Mesendoderm (in vitro differentiated cells): ENCODE measurements around the gene TMEM101.
"Not testable (repeated sequence)": the region's sequence is repeated elsewhere in the genome, so short reads cannot be mapped to it uniquely, and the experiment has no call there.

Source experiments
- DNase-seq: peaks from one replicate; pipeline ENCODE4 v3.0.0; 2013
- H2AK5ac ChIP-seq: 2 replicates; pipeline ENCODE4 v1.6.1; 2013; ENCODE audit warnings: low read length, inconsistent platforms
- H2BK120ac ChIP-seq: 2 replicates; pipeline ENCODE4 v1.6.1; 2013; ENCODE audit warnings: low read depth, mild to moderate bottlenecking, low read length, moderate library complexity, mixed read lengths
- H2BK15ac ChIP-seq: replicated peaks from 2 replicates; pipeline ENCODE4 v1.6.1; 2013; ENCODE audit warnings: low read depth, mild to moderate bottlenecking, moderate library complexity
- H2BK5ac ChIP-seq: 2 replicates; pipeline ENCODE4 v1.6.1; 2013; ENCODE audit warnings: low read length, inconsistent platforms
- H3K18ac ChIP-seq: 2 replicates; pipeline ENCODE4 v1.6.1; 2013; ENCODE audit warnings: mild to moderate bottlenecking, low read length, mixed read lengths
- H3K23ac ChIP-seq: one replicate; pipeline ENCODE4 v1.6.1; 2013; ENCODE audit warnings: low read length
- H3K27ac ChIP-seq: 2 replicates; pipeline ENCODE4 v1.5.1; 2013; ENCODE audit warnings: low read depth, mild to moderate bottlenecking, inconsistent platforms, low read length, moderate library complexity
- H3K27me3 ChIP-seq: 2 replicates; pipeline ENCODE4 v1.6.1; 2013; ENCODE audit warnings: low read length, control low read depth, mild to moderate bottlenecking, inconsistent platforms; ENCODE audit not compliant: insufficient read depth, poor library complexity
- H3K36me3 ChIP-seq: 2 replicates; pipeline ENCODE4 v1.6.1; 2013; ENCODE audit warnings: low read length, inconsistent platforms; ENCODE audit not compliant: control insufficient read depth, insufficient read depth
- H3K4ac ChIP-seq: one replicate; pipeline ENCODE4 v1.6.1; 2013; ENCODE audit warnings: low read depth, mild to moderate bottlenecking, low read length, moderate library complexity
- H3K4me1 ChIP-seq: 2 replicates; pipeline ENCODE4 v1.6.1; 2013; ENCODE audit warnings: low read depth, low read length, inconsistent platforms; ENCODE audit not compliant: control insufficient read depth
- H3K4me2 ChIP-seq: 2 replicates; pipeline ENCODE4 v1.6.1; 2013; ENCODE audit warnings: low read length
- H3K4me3 ChIP-seq: 2 replicates; pipeline ENCODE4 v1.5.1; 2013; ENCODE audit warnings: mild to moderate bottlenecking, low read length
- H3K56ac ChIP-seq: one replicate; pipeline ENCODE4 v1.6.1; 2013; ENCODE audit warnings: low read length
- H3K79me1 ChIP-seq: 2 replicates; pipeline ENCODE4 v1.6.1; 2013; ENCODE audit warnings: low read length, inconsistent platforms
- H3K79me2 ChIP-seq: 2 replicates; pipeline ENCODE4 v1.6.1; 2013; ENCODE audit warnings: mild to moderate bottlenecking, low read length; ENCODE audit not compliant: control insufficient read depth, insufficient read depth
- H3K9ac ChIP-seq: 2 replicates; pipeline ENCODE4 v1.6.1; 2013; ENCODE audit warnings: low read length, inconsistent platforms
- H4K5ac ChIP-seq: one replicate; pipeline ENCODE4 v1.6.1; 2013; ENCODE audit warnings: low read length
- H4K8ac ChIP-seq: one replicate; pipeline ENCODE4 v1.6.1; 2013; ENCODE audit warnings: low read depth, mild to moderate bottlenecking, control low read depth, low read length, moderate library complexity
- WGBS: extraction: QIAGEN DNeasy Blood & Tissue Kit; methylation state at CpG from one replicate; pipeline ENCODE4 v1.1.7; 2013; ENCODE audit warnings: low lambda C conversion rate, missing lambda C conversion rate; ENCODE audit not compliant: insufficient coverage; ENCODE audit errors: extremely low coverage; 5-methylcytosine and 5-hydroxymethylcytosine counted together

Gene TMEM101

GRCh38 chr17:43971436-43971835 lies 43.3 kb downstream of the TMEM101 start:
- not testable (repeated sequence) for H3K4me3 ChIP-seq, H2BK5ac ChIP-seq, H2BK120ac ChIP-seq, H2AK5ac ChIP-seq, H3K4me2 ChIP-seq, H2BK15ac ChIP-seq, H4K8ac ChIP-seq, H3K56ac ChIP-seq, H3K4ac ChIP-seq, H3K23ac ChIP-seq, H3K18ac ChIP-seq, H3K9ac ChIP-seq, H3K79me1 ChIP-seq, H3K4me1 ChIP-seq, DNase-seq, H3K36me3 ChIP-seq, H3K27me3 ChIP-seq, H3K79me2 ChIP-seq, H4K5ac ChIP-seq, H3K27ac ChIP-seq
- no CpG with 5 or more reads among the region's 2 CpGs for whole genome bisulfite sequencing

- no peaks in the 10 kb centered on the region for H3K36me3 ChIP-seq
- no peak overlapping the region for H2BK120ac ChIP-seq
- no peaks in the 10 kb centered on the region for H3K79me1 ChIP-seq
- no peaks in the 10 kb centered on the region for H3K79me2 ChIP-seq
- no peaks in the 10 kb centered on the region for H3K4me1 ChIP-seq
- H2BK5ac ChIP-seq: no peak overlapping the region
- no peak overlapping the region for H4K8ac ChIP-seq
- no peak overlapping the region for H3K18ac ChIP-seq
- H3K9ac ChIP-seq: no peak overlapping the region
- H4K5ac ChIP-seq: no peak overlapping the region
- no peak overlapping the region for H3K27ac ChIP-seq
- no peak overlapping the region for H3K23ac ChIP-seq
- WGBS: no CpG with 5 or more reads among the region's 4 CpGs
- H3K4ac ChIP-seq: no peak overlapping the region
- no peaks in the 10 kb centered on the region for H3K27me3 ChIP-seq
- H3K56ac ChIP-seq: no peak overlapping the region
- DNase-seq: no peak
- H3K4me2 ChIP-seq: no peak overlapping the region
- no peak overlapping the region for H2AK5ac ChIP-seq
- no peak overlapping the region for H2BK15ac ChIP-seq
- no peak overlapping the region for H3K4me3 ChIP-seq
Observed at GRCh38 chr17:43970366-43970765, 44.4 kb downstream of the TMEM101 start.

- Histone ChIP-seq H3K27ac (no peak overlapping the region), H3K79me1 (no peaks in the 10 kb centered on the region), H3K18ac (no peak overlapping the region), H2AK5ac (no peak overlapping the region), H3K9ac (no peak overlapping the region), H3K23ac (no peak overlapping the region), H3K4me1 (no peaks in the 10 kb centered on the region), H3K79me2 (no peaks in the 10 kb centered on the region), H3K36me3 (no peaks in the 10 kb centered on the region), H3K27me3 (no peaks in the 10 kb centered on the region), H3K4ac (no peak overlapping the region), H2BK5ac (no peak overlapping the region), H4K8ac (no peak overlapping the region), H2BK15ac (no peak overlapping the region), H2BK120ac (no peak overlapping the region), H3K56ac (no peak overlapping the region), H3K4me2 (no peak overlapping the region), H3K4me3 (no peak overlapping the region), H4K5ac (no peak overlapping the region)
- DNase-seq: no peak
- no CpG with 5 or more reads among the region's 9 CpGs for WGBS
Observed at GRCh38 chr17:43967251-43967875, 47.4 kb downstream of the TMEM101 start.

GRCh38 chr17:43966276-43966675 lies 48.5 kb downstream of the TMEM101 start:
- Histone ChIP-seq H3K27me3 (no peaks in the 10 kb centered on the region), H3K36me3 (no peaks in the 10 kb centered on the region), H2BK5ac (no peak overlapping the region), H3K79me2 (no peaks in the 10 kb centered on the region), H3K79me1 (no peaks in the 10 kb centered on the region), H3K23ac (no peak overlapping the region), H2AK5ac (no peak overlapping the region), H3K56ac (no peak overlapping the region), H4K8ac (no peak overlapping the region), H2BK15ac (no peak overlapping the region), H4K5ac (no peak overlapping the region), H3K4me3 (no peak overlapping the region), H3K4me1 (no peaks in the 10 kb centered on the region), H3K18ac (no peak overlapping the region), H3K4ac (no peak overlapping the region), H3K27ac (no peak overlapping the region), H3K9ac (no peak overlapping the region), H2BK120ac (no peak overlapping the region), H3K4me2 (no peak overlapping the region)
- no CpG with 5 or more reads among the region's 3 CpGs for WGBS
- DNase-seq: no peak

GRCh38 chr17:43962479-43962878 lies 52.3 kb downstream of the TMEM101 start:
- Histone ChIP-seq H3K23ac (no peak overlapping the region), H3K27ac (no peak overlapping the region), H3K9ac (no peak overlapping the region), H3K18ac (no peak overlapping the region), H2BK120ac (no peak overlapping the region), H3K36me3 (no peaks in the 10 kb centered on the region), H4K5ac (no peak overlapping the region), H3K4me1 (no peaks in the 10 kb centered on the region), H3K4ac (no peak overlapping the region), H3K27me3 (no peaks in the 10 kb centered on the region), H4K8ac (no peak overlapping the region), H2AK5ac (no peak overlapping the region), H3K4me2 (no peak overlapping the region), H3K56ac (no peak overlapping the region), H2BK15ac (no peak overlapping the region), H2BK5ac (no peak overlapping the region), H3K4me3 (no peak overlapping the region), H3K79me1 (no peaks in the 10 kb centered on the region), H3K79me2 (no peaks in the 10 kb centered on the region)
- no CpG with 5 or more reads among the region's 7 CpGs for WGBS
- no peak for DNase-seq

- H3K4me1 ChIP-seq: no peaks in the 10 kb centered on the region
- no peak overlapping the region for H3K23ac ChIP-seq
- H3K79me1 ChIP-seq: no peaks in the 10 kb centered on the region
- no peak overlapping the region for H4K5ac ChIP-seq
- H3K18ac ChIP-seq: no peak overlapping the region
- H2BK5ac ChIP-seq: no peak overlapping the region
- no peaks in the 10 kb centered on the region for H3K27me3 ChIP-seq
- no peak overlapping the region for H3K4me3 ChIP-seq
- H2AK5ac ChIP-seq: no peak overlapping the region
- H3K36me3 ChIP-seq: no peaks in the 10 kb centered on the region
- no peak overlapping the region for H3K4ac ChIP-seq
- no peaks in the 10 kb centered on the region for H3K79me2 ChIP-seq
- H2BK15ac ChIP-seq: no peak overlapping the region
- H4K8ac ChIP-seq: no peak overlapping the region
- DNase-seq: no peak
- H3K56ac ChIP-seq: no peak overlapping the region
- H3K4me2 ChIP-seq: no peak overlapping the region
- no CpG with 5 or more reads among the region's 2 CpGs for WGBS
- H3K9ac ChIP-seq: no peak overlapping the region
- no peak overlapping the region for H2BK120ac ChIP-seq
- H3K27ac ChIP-seq: no peak overlapping the region
Observed at GRCh38 chr17:43961954-43962353, 52.8 kb downstream of the TMEM101 start.
